Activated CD4-positive, alpha-beta T cell treated with anti-CD3 and anti-CD28 coated beads for 48 hours (primary cell): ENCODE data around the gene EXD3.

Experiments used
- DNase-seq: peaks from one replicate; pipeline ENCODE4 v3.0.0-alpha.2; 2020

The EXD3 gene

DNA sequence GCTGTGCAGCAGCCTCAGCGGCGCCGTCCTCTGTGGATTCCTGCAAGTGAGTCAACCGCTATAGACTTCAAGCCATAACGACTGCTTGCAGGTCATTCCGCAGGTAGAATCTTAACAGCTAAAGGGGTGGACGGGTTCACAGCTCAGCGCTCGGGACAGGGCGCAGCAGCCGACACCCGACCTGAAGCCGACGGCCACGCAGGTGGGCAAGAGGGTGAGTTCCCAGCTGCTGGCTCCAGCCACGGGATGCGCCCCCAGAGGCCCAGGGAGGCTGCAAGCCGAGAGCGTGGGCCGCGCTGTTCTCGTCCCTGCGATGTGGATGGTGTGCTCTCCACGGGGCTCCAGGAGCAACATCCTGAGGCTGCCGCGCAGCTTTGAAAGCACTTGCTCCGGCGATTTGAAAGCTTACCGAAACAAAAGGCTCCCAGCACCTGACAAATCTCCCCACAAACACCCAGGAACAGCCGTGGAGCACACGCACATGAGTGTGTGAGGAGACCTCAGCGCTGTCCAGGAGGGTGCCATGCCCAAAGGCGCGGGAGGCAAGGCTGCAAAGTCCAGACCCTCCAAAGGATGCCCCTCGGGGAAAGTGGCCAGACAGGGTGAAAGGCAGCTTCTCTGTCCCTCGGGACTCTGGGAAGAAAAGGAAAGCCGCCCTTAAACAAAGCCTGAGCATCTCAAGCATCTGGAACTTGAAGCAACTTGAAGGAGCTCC lies 48.7 kb downstream of the EXD3 start:
- DNase-seq: no peak

DNA sequence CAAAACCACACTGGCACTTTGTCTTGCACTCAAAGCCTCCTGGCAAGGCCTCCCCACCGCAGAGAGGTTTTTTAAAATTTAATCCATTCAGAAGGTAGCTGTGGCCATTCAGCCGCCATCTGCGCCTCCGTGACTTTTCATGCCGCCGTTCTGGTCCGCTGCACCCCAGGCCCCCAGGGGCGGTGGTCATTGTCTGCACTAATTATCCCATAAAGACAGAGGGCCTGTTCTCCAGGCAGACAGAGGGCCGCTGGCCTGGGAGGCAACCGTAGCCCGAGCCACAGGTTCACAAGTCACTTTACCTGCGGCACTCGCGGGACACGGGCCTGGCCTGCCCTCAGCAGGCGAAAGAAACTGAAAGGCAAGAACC lies 49.4 kb downstream of the EXD3 start:
- DNase-seq: no peak

DNA sequence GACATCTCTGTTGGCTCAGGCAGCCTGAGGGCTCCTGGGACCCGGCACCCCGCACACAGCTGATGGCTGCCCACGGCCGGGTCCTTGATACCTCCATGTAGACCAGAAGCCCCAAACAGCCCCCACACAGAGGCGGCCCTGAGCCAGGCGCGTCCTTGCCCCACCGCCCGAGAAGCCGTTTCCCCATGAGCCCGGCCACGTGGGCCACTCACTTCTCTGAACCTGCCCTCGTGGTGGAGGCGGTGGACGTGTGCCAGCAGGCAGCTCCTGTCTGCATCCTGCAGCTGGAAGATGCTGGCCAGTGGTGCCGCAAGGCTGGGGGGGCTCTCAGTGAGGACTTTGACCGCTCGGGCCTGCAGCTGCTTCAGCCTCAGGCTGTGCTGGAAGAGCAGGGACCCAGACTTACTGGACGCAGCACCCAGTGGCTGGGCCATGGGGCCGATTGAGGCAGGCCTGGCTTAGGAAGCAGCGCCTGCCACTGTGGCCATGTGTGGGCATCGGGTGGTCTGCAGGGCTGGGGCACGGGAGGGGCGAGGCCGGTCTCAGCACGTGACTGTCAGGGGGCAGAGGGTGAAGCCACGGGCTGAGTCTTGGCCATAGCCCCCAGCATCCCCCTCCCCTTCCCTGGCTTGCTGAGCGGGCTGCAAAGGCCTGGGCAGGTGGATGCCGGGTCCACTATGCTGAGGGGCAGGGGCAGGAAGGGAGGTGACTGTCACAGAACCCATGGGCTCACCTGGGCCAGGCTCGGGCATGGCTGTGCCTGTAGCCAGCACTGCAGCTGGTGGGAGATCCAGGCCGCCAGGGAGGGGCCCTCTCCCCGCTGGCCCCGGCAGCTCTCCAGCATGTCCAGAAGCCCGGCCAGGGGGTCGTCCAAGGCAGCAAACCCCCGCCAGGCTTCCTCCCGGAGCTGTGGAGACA lies 50.0 kb downstream of the EXD3 start:
- no peak for DNase-seq

DNA sequence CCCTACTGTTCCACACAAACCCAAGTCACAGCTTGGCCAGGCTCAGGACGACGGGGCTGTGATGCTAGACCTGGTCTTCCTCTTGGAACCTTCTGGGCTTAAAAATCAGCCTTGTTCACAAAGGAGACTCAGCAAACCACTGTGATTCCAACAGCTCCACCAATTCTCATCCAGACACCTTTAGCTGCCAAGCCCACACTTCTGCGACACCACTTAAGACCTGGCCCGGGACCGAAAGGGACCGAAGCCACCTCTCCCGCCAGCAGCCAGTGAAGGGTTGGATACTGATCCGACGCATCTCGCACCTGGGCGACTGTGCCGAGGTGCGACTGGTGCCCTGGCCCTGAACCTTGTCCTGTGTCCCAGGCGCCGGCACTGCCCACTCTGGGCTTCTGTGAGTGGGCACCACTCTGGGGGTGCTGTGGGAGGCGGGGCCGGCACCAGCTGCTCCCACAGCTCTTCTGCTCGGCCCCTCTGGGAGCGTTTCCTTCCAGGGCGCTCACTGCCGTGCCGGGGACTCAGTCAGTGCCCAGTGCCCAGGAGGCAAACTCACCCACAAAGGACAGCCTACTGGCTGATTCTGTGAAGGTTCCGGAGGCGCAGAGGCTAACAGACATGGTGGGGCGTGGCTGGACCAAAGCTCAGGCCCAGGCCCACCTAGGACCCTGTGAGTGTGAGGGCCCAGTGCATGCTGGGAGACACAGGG lies 50.9 kb downstream of the EXD3 start:
- no peak for DNase-seq

DNA sequence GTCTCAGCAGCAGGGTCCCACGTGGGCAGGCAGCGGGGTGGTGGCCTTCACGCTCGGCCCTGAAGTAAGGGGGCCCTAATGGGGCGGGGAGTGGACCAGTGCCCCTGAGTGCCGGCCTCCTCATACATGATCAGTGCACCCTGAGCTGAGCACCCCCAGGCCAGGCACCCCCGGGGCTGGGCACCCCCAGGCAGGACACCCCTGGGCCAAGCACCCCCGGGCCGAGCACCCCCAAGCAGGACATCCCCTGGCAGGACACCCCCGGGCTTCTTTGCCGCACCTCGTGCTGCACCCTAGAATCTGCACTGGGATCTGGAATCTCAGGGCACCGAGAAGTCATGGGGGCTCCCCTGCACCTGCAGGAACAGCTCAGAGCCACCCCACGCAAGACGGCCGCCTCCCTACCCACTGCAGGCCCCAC lies 51.4 kb downstream of the EXD3 start:
- DNase-seq: no peak

DNA sequence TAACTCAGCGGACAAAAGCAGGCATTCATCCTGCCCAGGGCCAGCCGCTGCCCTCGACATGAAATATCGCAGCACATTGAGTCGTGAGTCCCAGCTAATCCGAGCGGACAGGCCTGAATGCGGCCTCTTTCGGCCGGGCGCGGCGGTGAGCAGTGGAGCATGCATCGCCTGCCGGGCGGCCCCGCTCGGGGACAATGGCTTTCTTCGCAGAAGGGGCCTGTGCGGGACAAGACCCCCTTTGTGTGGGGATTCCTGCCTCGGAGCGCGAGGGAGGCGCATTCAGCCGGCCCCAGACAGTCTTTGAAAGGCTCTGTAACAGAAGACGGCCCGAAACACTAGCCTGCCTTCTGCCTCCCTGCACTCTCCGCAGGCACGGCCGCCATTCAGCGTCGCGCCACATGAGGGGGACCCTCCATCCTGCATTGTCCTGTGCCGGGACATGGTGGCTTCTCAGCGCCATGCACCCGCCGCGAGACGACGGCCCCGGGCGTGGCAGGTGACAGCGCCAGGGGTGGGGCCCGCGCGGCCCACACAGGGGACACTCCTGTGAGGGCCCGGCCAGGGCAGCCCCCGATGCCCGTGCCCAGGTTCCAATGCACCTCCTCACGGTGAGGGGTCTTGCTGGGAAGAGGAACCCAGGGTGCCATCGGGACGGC lies 52.0 kb downstream of the EXD3 start:
- DNase-seq: no peak

DNA sequence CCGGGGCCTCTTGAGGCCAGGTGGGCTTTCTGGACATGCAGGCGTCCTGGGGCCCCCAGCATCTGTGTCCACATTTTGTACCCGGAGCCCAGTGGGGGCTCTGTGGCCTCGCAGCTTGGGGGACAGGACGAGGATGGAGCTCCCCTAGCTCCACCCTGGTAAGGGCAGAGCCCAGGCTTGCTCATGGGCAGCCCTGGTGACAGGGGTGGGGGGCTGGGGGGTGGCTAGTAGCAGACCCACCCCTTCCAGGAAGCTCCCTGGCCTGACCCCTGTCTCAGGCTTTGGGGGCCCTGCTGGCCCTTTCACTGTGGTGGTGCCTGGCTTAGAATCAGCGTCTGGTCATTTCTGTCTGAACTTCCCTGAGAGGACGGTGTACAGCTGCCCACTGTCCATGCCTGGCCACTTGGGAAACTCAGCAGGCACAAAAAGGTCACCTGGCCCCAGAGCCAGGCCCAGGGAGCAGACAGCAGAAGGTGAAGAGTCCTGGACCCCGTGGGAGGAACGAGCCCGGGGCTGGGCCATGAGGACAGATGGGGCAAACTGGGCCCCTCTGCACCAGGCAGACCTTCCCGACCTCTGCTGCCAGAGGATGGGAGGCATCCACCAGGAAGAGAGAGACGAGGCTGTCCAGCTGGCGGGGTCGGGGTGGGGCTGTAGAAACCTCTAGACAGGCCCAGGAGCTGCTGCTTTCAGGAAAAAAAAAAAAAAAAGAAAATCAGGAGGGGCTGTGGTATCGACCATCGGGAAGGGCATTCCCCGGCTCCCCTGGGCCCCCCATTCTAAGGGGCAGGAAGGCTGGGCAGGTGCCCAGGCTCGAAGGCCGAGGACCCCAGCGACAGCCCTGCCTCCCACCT lies 52.8 kb downstream of the EXD3 start:
- no peak for DNase-seq

DNA sequence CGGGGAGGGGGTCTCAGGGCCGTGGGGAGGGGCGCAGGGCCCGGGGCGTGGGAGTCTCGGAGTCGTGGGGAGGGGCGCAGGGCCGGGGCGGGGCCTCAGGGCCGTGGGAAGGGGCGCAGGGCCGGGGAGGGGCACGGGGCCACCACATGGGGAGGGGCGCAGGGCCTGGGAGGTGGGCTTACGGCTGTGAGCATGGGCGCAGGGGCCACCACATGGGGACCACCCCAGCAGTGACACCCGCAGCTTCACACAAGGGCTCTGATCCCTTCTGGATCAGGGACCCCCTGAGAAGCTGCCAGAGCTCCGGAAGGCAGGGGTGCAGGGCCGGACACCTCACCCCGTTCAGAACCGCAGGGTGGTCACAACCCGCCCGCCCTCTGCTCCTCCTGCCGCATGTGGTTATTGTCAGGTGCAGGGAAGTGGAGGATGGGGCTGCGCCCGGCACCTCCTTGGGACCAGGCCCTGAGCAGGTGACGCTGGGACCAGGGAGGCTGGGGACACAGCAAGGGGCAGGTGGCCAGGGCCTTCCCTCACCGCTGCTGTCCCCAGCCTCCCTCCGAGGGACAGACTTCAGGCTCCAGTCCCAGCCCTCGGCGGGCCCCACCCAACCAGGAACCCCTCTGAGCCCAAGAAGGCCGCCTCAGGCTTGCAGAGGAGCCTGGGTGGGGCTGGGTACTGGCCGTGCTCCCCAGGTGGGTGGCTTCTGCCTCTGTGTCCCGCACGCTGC lies 53.7 kb downstream of the EXD3 start:
- DNase-seq: no peak

DNA sequence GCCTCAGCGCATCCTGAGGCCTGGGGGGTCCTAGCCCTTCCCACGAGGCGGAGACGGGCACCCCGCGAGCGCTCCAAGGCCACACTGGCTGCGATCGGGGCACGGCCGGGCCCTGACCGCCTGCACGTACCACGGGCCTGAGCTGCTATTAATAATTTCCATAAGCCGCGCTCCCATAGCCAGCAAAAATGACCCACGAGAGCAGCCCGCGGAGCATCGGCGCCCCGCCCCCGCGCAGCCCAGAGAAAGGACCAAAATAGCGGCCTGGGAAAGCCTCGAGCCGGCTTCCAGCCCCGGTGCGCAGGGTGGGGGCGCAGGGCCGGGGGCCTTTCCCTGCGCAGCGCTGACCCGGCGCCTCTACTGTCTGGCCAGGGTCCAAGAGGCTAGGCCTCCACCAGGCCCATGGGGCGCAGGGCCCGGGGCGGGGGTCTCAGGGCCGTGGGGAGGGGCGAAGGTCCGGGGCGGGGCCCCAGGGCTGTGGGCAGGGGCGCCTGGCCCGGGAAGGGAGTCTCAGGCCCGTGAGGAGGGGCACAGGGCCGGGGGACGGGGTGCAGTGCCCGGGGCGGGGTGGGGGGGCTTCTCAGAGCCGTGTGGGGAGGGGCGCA lies 54.4 kb downstream of the EXD3 start:
- no peak for DNase-seq

DNA sequence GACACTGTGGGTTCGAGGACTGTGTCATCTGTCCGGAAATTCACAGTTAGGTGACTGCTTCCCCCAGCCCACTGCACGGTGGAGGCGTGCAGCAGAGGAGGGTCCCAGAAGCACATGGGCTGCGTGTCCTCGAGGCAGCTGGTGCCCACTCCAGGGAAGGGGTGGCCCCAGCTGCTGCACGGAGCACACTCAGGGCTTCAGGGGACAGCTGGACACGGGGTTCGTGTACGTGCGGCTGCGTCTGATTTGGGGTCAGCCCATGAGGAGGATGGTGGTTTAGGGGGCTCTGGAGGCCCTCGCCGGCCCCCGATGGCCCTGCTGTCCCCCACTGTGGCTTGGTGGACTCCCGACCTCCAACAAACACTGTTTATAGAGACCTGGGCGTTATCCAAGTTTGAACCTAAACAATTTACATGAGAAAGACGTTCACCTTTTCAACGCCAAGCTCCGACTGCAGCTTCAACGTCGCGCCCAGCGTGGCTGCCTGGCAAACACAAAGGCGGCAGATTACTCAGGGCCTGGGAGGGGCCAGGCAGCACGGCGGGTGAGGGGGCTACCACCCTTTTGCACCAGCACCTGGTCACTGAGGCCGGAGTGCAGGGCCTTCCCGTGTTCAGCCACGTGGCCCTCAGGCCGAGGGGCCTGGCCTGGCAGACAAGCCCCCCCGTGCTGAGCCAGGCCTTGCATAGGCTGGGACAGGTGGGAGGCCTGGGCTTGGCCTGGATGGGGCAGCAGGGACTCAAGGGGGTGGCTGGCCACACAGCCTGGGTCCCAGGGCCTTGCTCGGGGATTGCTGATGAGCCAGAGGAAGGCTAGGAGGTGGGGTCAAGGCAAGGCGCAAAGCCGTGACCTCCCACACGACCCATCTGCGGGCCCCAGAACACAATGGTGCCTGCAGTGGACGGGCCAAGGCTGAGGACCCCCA lies 55.2 kb downstream of the EXD3 start:
- DNase-seq: no peak

DNA sequence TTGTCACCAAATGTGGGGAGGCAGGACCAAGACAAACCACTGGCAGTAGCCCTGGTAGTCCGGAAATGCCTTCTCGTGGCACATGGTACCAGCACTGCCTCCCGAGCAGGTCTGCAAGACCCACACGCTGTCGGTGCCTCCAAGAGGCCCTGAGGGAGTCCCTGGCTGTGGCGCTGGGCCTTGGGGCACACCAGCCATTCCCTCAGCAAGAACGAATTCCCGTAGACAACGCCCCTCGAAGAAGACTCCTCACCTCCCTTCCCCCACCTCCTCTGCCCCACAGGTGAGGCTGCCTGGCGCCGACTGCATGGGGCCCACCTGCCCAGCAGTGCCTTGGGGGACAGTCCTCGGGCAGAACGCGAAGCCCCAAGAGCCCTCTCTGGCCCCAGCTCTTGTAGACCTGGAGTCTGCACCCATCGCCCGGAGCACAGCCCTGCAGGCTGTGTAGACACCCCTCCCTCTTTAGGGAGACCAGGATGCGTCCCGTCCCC lies 56.0 kb downstream of the EXD3 start:
- no peak for DNase-seq

DNA sequence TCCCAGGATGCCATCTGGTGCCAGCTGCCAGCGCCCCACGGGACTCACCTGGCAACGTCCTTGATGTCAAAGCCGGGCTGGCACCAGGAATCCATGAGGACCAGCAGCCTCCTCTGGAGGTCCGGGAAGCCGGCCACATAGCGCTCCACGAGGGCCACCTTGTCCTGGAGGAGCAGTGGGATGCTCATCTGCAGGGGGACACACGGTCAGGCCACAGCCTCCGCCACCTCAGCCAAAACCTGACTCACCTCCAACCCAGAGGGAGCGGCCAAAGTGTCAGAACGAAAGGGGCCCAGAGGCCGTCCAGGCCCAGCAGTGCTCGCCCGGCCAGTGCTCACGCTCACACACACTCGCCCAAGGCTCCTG lies 56.5 kb downstream of the EXD3 start:
- no peak for DNase-seq

DNA sequence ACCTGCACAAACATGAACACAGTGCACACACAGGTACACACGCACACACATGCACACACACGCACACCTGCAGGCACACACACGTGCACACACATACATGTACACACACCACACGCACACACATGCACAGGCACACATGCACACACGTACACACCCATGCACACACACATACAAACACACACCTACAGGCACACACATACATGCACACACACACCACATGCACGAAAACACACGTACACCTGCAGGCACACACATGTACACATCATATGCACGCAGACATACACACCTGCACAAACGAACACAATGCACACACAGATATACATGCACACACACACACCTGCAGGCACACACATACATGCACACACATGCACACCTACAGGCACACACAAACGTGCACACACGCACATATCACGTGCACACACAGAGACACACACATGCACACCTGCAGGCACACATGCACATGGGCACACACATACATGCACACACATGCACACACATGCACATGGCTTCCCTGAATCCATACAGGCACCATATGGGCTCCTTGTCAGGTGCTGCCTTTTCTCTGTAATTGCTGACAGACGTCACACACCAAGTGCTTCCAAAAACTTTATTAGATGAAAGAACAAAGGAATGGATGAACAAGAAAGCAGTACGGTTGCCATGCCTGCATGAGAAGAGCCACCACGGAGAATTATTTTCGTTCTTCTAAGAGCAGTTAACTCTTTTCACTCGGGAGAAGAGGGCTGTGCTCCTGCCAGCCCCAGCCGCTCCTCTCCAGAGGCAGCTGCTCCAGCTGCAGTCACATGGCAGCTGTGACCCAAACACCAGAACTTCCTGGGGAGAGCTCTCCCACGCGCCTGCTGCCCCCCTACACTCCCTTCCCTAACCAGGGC lies 57.2 kb downstream of the EXD3 start:
- no peak for DNase-seq

DNA sequence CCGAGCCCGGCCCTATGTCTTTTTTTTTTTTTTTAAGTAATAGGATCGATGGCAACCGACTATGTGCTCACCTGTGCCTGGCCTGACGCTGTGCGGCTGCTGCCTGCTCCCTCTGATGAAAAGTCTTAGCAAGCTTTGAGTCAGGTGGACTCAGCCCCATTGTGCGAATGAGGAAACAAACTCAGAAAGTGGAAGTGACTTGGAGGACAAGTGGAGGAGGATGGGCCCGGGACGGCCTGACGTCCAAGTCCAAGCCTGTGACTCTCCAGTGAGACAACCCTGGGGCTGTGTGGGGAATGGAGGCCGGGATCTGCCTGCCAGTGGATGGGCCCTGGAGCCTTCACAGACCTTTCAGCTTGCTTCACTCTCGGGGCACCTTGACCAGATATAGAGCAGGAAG lies 57.9 kb downstream of the EXD3 start:
- DNase-seq: no peak

DNA sequence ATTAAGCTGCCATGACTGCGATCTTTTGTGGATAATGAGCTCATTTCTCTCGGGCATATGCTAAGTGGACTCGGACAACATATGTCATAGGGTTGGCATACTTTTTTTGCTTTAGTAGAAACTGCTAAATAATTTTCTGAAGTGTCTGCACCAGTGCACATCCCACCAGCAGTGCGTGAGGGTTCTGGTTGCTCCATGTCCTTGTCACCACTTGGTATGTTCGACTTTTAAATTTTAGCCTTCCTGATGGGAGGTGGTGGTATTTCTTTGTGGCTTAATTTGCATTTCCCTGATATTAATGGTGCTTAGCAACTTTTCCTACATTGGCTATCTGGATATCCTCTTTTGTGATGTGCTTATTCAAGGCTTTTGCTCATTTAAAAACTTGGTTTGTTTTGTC lies 63.1 kb downstream of the EXD3 start:
- DNase-seq: no peak

DNA sequence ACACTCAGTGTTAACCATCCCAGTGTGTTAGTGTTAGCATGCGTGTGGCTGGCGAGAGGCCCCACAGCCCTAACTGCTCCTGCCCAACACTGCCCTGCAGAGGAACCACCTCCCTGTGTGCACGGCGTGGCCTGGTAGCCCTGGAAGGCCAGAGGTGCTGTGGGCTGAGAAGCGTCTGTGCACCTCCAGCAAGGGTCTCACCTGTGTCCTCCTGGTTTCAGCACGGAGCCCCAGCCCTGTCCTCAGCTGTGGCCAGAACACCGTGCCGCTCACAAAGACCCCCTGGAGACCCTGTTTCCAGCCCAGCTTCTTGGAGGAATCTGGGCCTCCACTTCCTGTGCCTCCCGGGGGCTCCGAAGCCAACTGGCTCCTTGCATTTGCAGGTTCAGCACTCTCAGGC lies 64.8 kb downstream of the EXD3 start:
- no peak for DNase-seq

DNA sequence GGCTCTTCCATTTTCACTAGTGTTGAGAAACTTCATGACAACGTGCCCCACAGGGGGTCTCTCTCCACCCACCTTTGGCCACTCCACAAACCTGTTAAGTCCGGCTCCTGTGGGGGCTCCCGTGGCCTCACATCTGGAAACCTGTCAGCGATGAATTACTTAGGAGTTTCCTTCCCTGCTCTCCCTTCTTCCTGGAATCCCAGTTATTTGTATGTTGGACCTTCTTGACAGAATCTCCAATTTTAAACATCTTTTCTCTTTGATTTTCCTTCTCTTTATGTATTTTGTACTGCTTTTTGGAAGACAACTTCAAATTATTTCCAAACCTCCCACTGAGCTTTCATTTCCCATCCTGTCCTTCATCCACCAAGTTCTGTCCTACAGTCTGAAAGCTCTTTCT lies 65.8 kb downstream of the EXD3 start:
- no peak for DNase-seq

DNA sequence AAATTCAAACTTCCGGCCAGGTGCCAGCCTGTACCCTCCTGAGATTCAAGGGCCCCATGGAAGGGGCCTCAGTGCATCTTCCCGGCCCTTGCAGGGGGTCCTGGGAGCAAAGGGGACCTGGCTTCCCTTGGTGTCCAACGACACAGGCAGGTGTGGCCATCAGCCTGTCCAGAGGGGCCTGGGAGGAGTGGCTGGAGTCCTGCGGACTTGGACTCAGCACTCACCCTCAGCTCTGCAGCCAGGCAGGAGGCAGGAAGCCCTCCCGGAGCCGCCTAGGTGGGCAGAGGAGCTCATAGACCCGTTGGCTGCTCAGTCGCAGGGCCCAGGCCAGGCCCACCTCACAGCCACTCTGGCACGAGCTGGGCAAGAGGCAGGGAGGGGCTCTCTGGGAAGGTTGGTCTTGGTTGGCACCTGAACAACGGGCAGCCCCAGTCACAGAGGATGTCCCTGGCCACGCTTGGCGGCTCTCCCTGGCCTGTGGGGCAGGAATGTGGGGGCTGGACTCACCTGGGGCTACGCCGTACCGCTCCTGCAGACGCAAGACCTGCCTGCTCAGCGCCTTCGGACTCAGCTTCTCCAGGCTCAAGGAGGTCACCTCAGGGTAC lies 67.1 kb downstream of the EXD3 start:
- no peak for DNase-seq
